Measurements from ENCODE around the gene PANK4.

Gene PANK4

GRCh38 chr1:2508751-2509150 is 17.6 kb downstream of the PANK4 start:
- DNase-seq: no peak

- DNase-seq: no peak
These were observed 18.2 kb downstream of the PANK4 start for GRCh38 chr1:2508180-2508579.

GRCh38 chr1:2507744-2508155 is 18.6 kb downstream of the PANK4 start:
- DNase-seq: no peak

GRCh38 chr1:2506901-2507565 is 19.4 kb downstream of the PANK4 start:
- no peak for DNase-seq

- DNase-seq: no peak
These were observed 20.2 kb downstream of the PANK4 start for GRCh38 chr1:2506007-2506860.

- DNase-seq: no peak
These were observed 20.9 kb downstream of the PANK4 start for GRCh38 chr1:2505461-2505994.

GRCh38 chr1:2504949-2505272 is 21.5 kb downstream of the PANK4 start:
- DNase-seq: no peak

GRCh38 chr1:2504225-2504948 is 22.0 kb downstream of the PANK4 start:
- DNase-seq: no peak

- DNase-seq: no peak
These were observed 22.7 kb downstream of the PANK4 start for GRCh38 chr1:2503554-2504224.

GRCh38 chr1:2502661-2503553 is 23.5 kb downstream of the PANK4 start:
- no peak for DNase-seq

GRCh38 chr1:2502210-2502609 is 24.2 kb downstream of the PANK4 start:
- no peak for DNase-seq

- no peak for DNase-seq
These were observed 24.6 kb downstream of the PANK4 start for GRCh38 chr1:2501820-2502119.

- no peak for DNase-seq
These were observed 25.2 kb downstream of the PANK4 start for GRCh38 chr1:2501041-2501819.

GRCh38 chr1:2499986-2500596 is 26.3 kb downstream of the PANK4 start:
- peak; percentile 69 for DNase-seq

GRCh38 chr1:2499260-2499659 is 27.1 kb downstream of the PANK4 start:
- no peak for DNase-seq

- no peak for DNase-seq
These were observed 27.7 kb downstream of the PANK4 start for GRCh38 chr1:2498648-2499047.

- DNase-seq: no peak
These were observed 28.5 kb downstream of the PANK4 start for GRCh38 chr1:2497891-2498290.

- no peak for DNase-seq
These were observed 29.6 kb downstream of the PANK4 start for GRCh38 chr1:2496746-2497145.

GRCh38 chr1:2496087-2496622 is 30.2 kb downstream of the PANK4 start:
- no peak for DNase-seq

GRCh38 chr1:2495546-2495945 is 30.9 kb downstream of the PANK4 start:
- no peak for DNase-seq

GRCh38 chr1:2495026-2495425 is 31.4 kb downstream of the PANK4 start:
- DNase-seq: no peak

Measured in activated CD8-positive, alpha-beta memory T cell treated with anti-CD3 and anti-CD28 coated beads for 24 hours (primary cell).